SH-SY5Y (cell line): ENCODE data around the gene NOL7.

Experiments
- GATA2 ChIP-seq: IDR thresholded peaks from 2 replicates; pipeline ENCODE4 v1.6.1; 2011; ENCODE audit warnings: mild to moderate bottlenecking, low read depth, low read length
- GATA3 ChIP-seq: IDR thresholded peaks from 2 replicates; pipeline ENCODE4 v1.6.1; 2011; ENCODE audit warnings: low read depth, mild to moderate bottlenecking, low read length, moderate library complexity

NOL7 gene

GRCh38 chr6:13660273-13660672 lies 45.1 kb downstream of the NOL7 start:
- TF ChIP-seq GATA2 = no peak
- no peak for TF ChIP-seq GATA3

- TF ChIP-seq GATA3 (no peak), GATA2 (no peak)
Observed at GRCh38 chr6:13660893-13661292, 45.8 kb downstream of the NOL7 start.

DNA sequence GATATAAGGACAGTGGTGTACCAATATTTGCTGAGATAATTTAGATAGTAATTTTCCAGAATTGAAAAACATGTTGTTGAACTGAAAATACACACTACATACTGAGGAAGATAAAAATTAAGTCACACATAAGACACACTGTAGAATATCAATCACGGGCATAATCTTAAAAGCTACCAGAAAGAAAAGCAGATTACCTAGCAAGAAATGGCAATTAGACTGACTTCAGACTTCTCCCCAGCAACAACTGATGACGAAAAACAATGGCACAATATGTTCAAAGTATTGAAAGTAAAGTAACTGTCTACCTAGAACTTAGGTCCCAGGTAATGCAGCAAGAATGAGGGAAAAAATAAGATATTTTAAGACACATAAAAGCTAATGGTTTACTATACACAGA lies 46.5 kb downstream of the NOL7 start:
- TF ChIP-seq GATA3 (no peak), GATA2 (no peak)

DNA sequence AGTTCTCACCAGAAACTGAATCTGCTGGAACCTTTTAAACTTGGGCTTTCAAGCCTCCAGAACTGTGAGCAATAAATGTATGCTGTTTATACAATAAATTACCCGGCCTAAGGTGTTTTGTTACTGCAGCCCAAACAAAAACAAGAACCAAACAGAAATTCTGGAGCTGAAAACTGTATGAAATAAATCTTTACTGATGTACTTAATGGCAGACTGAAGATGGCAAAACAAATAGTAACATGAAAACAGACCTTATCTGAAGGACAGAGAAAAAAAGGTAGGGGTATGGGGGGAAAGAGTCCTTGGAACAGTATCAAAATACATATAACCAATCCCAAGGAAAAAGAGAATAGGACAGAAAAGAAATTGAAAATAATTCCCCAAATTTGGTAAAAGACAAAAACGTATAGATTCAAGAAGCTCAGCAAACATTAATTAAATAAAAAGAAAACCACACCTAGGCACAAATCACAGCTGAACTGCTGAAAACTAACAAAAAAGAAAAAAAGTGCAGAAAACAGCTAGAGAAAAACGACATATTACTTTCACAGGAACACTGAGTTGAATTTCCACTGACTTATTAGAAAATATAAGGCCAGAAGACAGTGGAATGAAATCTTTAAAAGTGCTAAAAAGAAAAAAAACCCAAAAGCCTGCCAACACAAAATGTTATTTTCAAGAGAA lies 47.7 kb downstream of the NOL7 start:
- TF ChIP-seq GATA3 (no peak), GATA2 (no peak)

DNA sequence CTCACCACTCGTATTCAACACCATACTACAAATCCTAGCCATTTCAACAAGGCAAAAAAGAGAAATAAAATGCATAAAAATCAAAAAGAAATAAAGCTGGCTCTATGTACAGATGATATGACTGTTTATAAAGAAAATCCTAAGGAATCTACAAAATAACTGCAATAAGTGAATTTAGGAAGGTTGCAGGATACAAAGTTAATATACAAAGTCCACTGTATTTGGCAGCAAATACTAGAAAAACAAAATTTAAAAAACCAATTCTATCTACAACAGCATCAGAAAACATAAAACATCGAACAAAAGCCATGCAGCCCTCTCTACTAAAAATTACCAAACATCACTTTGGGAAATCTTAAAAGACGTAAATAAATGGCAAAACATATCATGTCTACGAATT lies 48.9 kb downstream of the NOL7 start:
- TF ChIP-seq GATA3 (no peak), GATA2 (no peak)

GRCh38 chr6:13664703-13665352 lies 49.7 kb downstream of the NOL7 start:
- no peak for TF ChIP-seq GATA3
- no peak for TF ChIP-seq GATA2

DNA sequence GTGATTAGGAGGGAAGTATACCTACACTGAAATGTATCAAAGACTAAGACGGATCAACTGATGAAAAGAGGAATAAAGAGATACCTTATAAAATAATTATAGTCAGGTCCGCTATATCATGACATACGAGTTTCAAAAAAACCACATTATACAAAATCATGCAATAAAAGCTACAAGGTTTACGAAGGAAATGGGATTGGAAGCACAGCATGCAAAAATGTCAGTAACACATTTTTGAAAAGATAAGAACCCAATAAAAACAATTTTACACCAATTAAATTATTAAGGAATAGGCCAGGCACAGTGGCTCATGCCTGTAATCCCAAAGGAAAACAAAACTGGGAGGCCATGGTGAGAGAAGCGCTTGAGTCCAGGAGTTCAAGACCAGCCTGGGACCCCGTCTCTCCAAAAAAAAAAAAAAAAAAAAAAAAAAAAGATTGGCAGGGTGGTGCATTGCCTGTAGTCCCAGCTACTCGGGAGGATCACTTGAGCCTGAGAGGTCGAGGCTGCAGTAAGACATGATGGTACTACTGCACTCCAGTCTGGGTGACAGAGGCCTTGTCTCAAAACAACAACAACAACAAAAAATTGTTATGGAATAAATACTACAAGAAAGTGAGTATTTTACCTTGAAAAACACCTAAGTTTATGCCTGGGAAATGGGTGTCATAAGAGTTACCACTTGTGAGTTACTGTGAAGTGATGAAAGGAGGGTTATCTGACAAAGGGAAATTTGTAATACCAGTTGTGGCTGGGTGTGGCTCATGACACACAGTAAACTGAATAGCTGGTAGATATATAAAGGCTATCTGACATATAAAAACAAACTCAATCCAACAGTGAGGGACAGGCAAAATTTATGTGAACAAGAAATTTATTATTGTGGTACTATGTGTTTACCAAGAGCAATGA lies 51.3 kb downstream of the NOL7 start:
- no peak for TF ChIP-seq GATA2
- TF ChIP-seq GATA3 = no peak

GRCh38 chr6:13667655-13668054 lies 52.5 kb downstream of the NOL7 start:
- no peak for TF ChIP-seq GATA2
- no peak for TF ChIP-seq GATA3

- no peak for TF ChIP-seq GATA3
- no peak for TF ChIP-seq GATA2
Observed at GRCh38 chr6:13668291-13668928, 53.3 kb downstream of the NOL7 start.

DNA sequence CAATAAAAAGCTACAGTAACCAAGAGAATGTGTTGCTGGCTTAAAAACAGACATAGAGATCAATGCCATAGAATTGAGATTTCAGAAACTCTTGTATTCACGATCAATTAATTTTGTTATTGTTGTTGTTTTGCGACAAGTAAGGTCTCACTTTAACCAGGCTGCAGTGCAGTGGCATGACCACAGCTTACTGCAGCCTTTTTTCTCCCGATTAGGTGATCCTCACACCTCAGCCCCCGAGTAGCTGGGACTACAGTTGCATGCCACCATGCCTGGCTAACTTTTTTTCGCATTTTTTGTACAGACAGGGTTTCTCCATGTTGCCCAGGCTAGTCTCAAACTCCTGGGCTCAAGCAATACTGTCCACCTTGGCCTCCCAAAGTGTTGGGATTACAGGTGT lies 54.3 kb downstream of the NOL7 start:
- TF ChIP-seq GATA3 (no peak), GATA2 (no peak)
